HG02852 (cell line): Measurements from ENCODE around the gene ZNF202.
A peak's percentile ranks its signal among the peaks of the same experiment; 100 is the strongest.
"Not testable (repeated sequence)": the region's sequence is repeated elsewhere in the genome, so short reads cannot be mapped to it uniquely, and the experiment has no call there.

Experiments used
- ATAC-seq: cut with Tn5 transposase; IDR thresholded peaks from one replicate; pipeline ENCODE4 v1.9.1; 2021; ENCODE audit warnings: mild to moderate bottlenecking, moderate library complexity; ENCODE audit not compliant: unreplicated experiment

The ZNF202 gene

DNA sequence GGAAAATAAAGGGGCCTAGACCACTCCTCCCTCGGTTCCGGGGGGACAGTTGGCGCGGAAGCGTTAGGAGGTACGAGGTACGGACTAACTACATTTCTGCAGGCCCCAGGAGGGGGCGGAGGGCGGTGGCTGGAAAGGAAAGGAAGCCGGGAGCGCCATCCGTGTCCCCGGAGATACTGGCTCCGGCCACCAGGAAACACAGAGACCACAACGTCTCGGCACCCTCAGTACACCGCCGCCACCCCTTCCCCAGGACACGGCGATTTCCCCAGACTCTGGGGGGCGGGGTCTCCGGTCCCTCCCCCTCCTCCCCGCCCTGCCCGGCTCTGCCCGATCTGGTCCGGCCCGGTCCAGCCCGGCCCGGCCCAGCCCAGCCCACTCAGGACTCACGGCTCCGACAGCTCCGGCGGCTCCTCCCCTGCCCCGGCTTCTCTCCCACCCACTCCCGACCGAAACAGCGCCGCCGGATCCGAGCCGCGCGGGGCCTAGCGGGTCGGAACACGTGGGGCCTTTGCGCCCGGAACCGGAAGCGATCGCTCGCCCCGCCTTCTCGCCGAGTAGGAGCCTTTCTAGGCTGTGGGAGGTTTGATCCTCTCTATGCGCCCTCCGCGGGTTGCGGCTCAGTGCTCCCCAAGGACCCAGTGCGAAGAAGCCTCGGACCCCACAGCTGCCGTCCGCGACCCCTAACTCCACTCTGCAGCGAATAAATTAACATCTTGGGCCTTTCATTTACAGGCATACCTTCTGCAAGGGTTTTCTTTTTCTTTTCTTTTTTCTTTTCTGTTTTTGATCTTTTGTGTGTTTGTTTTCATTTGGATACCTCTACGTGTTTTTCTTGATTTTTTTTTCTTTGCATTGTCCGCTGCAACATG lies at the start of gene ZNF202:
ZNF202 (minus strand) TSS at position 502 of the 872 bp plus-strand sequence. CDS start 10,772 bp downstream, outside the sequence.
- peak; percentile 99 for ATAC-seq

DNA sequence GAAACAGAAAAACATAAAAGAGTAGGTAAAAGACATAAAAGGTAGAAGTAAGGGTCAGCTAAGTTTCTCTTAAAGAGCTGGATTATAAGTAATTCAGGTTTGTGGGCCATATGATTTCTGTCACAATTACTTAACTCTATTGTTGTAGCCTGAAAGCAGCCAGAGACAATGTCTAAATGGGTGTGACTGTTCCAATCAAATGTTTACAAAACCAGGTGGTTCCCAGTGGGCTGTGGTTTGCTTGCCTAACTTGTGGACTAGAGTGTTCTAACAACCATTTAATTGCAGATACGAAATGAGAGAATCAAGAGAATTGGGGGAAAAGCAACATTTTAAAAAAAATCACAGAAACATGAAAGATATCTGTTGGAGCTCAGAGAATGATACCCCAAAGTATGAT lies 42.1 kb upstream of the ZNF202 start:
- no peak for ATAC-seq

DNA sequence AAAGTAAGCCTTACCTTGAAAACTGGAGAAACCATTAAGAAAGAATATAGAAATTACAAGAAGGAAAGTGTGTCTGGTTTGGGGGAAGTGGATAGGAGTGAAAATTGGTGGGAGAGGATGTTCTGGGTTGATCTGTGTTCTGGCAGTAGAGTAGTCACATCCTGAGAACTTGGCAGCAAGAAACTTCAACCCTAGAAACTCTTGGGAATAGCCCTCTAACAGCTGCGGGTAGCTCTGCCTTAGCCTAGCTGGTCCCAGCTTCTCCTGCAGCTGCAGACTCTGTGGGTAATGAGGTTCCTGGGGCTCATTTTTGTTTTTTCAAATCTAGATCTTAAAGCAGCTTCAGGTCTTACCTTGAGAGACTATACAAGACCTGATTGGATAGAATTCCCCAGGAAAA lies 37.1 kb upstream of the ZNF202 start:
- no peak for ATAC-seq

DNA sequence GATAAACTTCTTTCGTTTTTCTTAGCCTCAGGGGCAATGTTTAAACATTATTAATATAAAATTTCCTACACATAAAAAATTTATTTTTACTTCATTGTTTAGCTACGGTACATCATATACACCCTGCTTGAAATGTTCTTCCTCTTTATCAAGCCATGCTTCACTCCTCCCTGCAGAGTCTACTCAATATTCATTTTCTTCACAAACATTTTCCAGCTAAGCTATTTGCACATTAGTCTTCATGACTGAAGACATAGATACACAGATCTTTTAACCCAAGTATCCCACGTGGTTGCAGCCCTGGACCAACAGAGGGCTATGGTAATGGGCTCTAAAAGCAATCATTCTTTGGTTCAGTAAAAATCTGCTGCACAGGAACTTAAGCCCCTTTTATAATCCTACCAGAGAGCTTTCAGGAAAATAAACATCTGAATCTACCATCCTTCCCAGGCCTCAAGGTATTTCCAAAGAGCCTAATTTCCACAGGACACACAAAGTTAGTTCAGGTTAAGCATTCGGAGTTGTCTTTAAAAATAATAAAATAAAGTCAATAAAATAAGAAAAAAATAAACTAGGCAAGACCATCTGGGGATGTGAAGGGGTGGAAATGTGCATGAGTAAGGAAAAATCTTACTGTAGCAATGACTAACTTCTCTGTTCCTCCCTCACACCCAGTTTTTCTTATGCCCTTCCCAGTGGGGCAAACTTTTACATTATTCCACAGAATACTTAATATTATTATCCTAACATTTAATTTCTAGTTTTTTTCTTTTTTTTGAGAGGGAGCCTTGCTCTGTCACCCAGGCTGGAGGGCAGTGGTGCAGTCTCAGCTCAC lies 34.5 kb upstream of the ZNF202 start:
- ATAC-seq, result no peak

DNA sequence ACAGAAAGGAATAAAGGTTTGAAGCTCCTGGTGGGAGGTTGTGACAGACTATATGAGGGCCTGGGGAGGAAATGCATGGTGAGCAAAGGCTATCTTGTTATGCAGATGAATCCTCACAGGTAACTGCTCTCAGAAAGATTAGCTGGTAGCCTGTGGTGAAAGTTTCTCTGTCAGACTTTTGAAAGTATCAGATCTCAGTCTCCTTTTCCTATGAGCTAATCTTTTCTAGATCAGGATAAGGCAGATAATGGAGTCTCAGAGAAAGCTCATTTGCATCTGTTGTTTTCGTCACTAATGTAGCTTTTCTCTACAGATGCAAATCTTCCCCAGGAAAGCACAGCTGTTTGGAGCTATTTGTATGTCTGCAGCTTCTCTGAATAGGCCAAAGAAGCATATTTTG lies 33.8 kb upstream of the ZNF202 start:
- ATAC-seq, result peak; percentile 60

DNA sequence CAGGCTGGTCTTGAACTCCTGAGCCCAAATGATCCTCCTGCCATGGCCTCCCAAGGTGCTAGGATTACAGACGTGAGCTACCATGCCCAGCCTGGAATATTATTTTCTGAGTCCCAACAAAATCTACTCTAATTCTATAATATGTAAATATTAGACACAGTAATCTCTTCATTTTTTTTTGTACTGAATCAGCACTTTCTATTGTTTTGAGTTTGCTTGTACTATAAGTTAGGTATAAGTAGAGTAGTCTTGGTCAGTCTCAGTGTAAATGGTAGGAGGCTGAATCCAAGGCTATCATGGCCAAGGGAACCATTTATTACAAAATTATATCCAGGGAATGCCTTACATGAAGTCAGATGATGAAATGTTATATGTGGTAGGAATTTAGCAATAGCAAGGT lies 32.5 kb upstream of the ZNF202 start:
- no peak for ATAC-seq

DNA sequence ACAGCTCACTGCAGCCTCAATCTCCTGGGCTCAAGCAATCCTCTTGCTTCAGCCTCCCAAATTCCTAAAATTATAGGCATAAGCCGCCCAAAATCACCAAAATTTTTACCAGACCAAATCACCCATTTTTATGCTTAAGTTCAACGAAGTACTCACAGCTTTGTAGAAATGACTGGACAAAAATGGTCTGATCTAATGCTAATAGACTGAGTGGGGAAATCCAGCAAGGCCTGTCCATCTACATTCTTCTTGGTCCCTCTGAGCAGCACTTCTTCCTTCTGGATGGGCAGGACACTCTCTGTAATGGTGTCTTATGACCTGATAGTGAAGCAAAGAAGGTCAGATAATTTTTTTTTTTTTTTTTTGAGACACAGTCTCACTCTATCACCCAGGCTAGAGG lies 31.6 kb upstream of the ZNF202 start:
- ATAC-seq, result no peak

DNA sequence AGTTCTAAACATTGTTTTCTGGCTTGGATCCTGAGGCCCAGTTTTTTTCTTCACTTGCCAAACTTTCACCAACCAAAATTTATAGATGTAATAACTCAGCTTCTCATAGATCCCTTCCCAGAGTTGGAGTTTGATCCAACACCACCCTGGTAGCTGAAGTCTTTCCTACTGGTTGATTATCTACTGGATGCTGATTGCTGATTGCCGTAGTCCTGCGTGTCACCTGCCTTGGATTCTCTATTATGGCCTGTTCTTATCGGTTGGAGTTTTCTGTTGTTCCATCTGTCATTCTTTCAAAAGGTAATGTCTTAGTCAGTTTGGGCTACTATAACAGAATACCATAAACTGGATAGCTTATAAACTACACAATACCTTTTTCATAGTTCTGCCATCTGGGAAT lies 30.2 kb upstream of the ZNF202 start:
- ATAC-seq, result no peak

DNA sequence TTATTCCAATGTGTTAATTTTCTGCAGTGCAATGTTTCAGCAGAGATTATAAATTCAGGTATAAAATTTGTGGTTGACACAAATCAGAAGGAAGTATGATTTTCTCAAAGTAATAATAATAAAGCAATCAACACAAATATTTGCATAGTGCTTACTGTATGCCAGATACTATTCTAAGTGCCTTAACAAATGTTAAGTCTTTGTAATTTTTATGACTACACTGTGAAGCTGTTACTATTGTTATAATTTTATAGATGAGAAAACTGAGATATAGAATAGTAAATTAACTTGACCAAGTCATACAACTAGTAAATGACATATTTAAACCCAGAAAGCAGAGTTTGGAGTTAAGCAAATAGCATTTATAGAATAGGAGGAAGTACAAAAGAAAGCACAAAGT lies 29.3 kb upstream of the ZNF202 start:
- no peak for ATAC-seq

DNA sequence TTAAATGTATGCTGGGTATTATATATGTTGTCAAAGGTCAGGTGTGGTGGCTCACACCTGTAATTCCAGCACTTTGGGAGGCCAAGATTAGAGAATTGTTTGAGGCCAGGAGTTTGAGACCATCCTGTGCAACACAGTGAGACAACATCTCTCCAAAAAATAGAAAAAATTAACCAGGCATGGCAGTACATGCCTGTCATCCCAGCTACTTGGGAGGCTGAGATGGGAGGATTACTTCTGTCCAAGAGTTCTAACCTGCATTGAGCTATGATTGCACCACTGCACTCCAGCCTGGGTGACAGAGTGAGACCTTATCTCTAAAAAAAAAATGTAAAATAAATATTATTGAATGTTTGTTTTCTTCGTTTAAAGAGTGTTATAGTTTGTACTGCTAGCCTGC lies 24.1 kb upstream of the ZNF202 start:
- ATAC-seq, result no peak

DNA sequence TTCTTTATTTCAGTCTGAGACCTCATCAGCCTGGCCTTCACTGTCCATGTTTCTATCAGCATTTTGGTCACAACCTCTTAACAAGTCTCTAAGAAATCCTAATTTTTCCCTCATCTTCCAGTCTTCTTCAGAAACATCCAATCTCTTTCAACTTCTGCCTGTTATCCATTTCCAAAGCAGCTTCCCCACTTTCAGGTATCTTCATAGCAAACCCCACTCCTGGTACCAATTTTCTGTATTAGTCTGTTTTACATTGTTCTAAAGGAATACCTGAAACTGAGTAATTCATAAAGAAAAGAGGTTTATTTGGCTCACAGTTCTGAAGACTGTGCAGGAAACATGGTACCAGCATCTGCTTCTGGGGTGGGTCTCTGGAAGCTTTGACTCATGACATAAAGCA lies 21.0 kb upstream of the ZNF202 start:
- ATAC-seq, result no peak

DNA sequence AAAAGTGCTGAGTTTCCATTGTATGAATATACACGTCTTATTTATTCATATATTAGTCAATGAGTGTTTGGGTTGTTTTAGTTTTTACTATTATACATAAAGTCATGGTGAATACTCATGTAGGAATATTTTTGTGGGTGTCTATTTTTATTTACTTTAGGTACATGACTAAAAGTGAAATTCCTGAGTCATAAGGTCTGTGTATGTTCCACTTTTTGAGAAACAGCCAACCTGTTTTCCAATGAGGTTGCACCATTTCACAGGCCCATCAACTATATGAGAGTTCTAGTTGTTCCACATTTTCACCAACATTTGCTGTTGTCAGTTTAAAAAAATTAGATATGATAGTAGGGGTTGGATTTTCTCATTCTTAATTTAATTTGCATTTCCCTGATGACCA lies 19.4 kb upstream of the ZNF202 start:
- peak; percentile 84 for ATAC-seq

DNA sequence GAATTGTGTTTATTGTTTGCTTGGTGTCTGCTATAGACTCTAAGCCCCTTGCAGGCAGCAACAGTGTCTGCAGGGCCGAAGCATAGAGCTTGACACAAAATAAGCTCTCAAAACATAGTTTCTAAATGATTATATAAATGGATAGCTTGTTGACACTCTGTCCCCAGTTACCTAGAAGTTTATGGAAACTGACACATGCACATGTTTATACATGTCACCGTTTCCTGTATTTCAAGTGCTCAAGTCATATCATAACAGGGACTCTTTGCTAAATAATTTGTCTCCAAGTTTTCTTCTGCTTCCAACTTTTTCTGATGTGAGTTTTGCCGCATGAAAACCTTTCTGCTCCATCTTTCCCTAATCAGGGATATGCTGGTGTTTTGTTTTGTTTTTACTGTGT lies 16.5 kb upstream of the ZNF202 start:
- ATAC-seq, result no peak

DNA sequence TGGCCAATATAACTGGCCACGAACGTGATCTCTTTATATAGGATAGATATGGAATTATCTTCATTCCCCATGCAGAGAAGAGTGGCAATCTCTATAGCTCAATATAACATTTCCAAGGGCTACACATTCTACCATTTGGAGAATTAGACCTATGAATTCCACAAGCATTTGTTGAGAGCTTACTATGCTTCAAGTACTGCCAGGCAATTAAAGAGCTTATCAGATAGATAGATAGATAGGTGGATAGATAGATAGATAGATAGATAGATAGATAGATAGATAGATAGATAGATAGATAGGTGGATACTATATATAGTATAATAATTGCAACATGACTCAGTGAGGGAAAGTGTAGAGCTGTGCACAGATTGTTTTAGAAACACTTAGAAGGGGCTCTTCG lies 14.4 kb upstream of the ZNF202 start:
- ATAC-seq, result no peak

DNA sequence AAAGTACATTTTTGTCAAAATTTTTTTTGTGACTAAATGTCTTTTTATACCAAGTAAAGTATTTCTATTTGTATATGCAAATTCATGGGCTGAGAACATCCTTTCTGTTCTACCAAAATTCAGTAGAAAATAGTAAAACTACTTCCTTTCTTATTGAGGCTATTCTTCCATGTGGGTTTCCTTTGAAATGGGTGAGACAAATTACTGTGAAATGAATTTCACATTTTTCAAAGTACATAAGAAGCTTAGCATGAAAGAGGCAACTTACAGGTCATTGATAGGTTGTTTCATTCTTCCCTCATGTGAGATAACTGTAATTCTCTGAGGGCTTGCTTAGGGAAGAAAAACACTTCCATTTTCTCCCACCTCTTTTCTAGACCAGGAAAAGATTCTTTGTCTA lies 13.9 kb upstream of the ZNF202 start:
- ATAC-seq, result no peak

DNA sequence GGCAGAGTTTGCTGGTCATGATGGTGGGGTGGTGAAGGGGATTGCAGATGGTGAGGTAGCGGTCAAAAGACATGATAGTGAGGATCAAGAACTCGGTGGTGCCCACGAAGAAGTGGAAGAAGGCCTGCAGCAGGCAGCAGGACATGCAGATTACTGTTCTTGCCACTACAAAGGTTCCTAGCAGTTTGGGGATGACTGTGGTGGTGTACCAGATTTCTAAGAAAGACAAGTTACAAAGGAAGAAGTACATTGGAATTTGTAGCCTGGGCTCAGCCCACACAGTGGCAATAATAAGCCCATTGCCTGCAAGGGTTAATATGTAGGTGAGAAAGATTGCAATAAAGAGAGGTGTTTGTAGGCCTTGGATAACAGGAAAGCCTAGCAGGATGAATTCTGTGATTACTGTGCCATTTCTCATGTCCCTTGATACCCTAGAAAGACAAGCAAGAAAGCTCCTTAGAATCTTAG lies 12.7 kb upstream of the ZNF202 start, which contains the start of gene OR6X1:
OR6X1 (minus strand) TSS at position 418 of the 468 bp plus-strand sequence; CDS start at position 418, 0 bp downstream.
- ATAC-seq, result no peak

DNA sequence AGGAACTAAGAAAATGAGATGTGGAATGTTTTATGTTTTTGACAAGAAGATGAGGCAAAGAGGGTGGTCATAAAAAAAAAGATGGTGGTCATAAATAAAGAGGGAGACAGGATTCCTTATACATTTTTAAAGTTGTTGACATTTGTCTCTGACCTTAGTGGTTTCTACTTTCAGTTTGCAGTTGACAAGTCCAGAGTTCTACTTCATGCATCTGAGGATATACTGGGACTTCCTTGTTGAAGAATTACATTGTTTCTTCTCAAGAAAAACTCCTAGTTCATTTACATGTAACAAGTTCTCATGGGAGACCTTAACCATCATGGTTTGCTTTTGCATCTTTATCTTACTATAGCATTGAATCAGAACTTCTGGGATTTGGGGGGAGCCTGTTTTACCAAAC lies 11.7 kb upstream of the ZNF202 start:
- ATAC-seq, result peak; percentile 57

DNA sequence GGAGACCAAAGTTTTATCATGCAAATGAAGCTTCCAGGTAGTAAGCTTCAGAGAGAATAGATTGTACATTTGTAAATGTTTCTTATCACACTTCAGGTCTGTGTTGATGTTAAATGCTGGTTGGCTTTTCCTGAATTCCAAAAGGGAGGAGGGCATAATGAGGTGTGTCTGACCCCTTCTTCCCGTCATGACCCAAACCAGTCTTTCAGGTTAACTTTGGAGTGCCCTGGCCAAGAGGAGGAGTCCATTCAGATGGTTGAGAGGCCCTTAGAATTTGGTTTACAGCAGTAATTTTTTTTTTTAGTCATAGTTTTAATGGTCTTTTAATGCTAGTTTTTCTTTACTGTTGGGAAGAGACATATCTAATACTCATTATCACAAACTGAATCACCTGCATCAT lies 10.3 kb upstream of the ZNF202 start:
- no peak for ATAC-seq

DNA sequence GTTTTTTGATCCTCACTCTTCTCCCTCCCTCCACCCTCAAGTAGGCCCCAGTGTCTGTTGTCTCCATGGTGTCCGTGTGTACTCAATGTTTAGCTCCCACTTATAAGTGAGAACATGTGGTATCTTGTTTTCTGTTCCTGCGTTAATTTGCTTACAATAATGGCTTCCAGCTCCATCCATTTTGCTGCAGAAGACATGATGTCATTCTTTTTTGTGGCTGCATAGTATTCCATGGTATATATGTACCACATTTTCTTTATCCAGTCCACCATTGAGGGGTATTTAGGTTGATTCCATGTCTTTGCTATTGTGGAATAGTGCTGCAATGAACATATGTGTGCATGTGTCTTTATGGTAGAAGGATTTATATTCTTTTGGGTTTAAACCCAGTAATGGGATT lies 6.9 kb upstream of the ZNF202 start:
- ATAC-seq, result not testable (repeated sequence)

DNA sequence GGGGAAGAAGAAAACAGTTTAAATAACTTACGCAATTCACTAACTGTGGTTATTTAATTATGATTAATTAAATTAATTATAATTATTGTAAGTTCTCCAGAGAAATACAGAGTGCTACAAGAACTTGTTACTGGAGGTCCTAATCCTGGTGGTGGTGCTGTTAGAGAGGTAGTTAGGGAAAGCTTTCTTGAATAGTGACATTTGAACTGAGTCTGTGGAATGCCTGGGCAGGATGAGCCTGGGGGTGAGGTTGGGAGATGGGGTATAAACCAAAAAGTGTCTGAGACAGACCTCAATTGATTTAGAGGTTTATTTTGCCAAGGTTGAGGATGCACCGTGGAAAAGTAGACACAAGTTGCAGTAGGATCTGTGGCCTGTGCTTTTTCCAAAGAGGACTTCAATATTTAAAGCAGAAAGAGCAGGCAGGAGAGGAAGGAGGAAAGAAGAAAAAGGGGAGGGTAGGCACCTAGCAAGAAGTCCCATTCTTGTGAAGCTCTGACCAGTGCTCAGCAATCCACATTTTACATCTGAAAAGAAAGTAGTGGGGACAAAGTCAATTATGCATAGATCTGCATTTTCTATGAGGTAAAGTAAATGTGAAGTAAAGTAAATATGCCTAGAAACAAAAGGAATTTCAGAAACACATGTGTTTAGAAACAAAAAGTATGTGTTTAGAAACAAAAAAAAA lies 4.4 kb upstream of the ZNF202 start:
- no peak for ATAC-seq

DNA sequence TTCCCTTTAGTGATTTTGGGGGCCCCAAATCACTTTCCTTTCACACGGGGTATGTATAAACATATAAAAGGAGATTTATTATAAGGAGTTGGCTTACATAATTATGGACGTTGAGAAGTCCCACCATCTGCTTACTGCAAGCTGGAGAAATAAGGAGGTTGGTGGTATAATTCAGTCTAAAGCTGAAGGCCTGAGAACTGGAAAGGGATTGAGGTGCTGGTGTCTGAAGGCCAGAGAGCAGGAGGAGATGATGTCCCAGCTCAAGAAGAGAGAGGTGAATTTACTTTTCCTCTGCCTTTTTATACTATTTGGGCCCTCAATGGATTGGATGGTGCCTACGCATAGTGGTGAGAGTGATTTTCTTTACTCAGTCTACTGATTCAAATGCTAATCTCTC lies 1.3 kb upstream of the ZNF202 start:
- ATAC-seq, result no peak
